ENCODE data around the gene RPL13. TPM values are rescaled to one million over a fixed set of nuclear protein-coding genes. Genes with fewer than 3 reads are reported as not detected.

Gene RPL13
- total and polyA plus RNA-seq, 2 of the 13 experiments (the other 11 are each of a cell fraction or from before 2014, with no cell fraction given): 2,988 to 4,411 TPM

DNA sequence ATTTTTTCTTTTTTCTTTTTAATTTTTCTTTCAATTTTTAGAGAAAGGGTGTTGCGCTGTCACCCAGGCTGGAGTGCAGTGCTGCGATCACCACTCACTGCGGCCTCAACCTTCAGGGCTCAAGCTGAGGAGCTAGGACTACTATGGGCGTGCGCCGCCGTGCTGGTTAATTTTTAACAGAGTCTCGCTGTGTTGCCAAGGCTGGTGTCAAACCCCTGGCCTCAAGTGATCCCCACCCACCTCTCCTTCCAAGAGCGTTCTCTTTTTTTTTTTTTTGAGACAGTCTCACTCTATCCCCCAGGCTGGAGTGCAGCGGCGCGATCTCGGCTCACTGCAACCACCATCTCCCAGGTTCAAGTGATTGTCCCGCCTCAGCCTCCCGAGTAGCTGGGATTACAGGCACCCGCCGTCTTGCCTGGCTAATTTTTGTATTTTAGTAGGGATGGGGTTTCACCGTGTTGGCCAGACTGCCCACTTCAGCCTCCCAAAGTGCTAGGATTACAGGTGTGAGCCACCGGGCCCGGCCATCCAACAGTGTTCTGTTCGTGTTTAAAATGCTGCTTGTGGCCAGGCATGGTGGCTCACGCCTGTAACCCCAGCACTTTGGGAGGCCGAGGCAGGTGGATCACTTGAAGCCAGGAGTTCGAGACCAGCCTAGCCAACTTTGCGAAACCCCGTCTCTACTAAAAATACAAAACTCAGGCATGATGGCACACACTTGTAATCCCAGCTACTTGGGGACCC, 14.5 kb upstream of the RPL13 start (continued):
- TF ChIP-seq ZBTB40 (IDR thresholded peaks at IDR 0.05): no peak
- TF ChIP-seq ZBTB40 (CRISPR knock-in tag; IDR thresholded peaks at IDR 0.05): no peak
- peak; percentile 51 for TF ChIP-seq PTBP1 (IDR thresholded peaks at IDR 0.05; ENCODE audit: low read depth, low read length, poor library complexity, severe bottlenecking)
- no peak for TF ChIP-seq BRD4 (CRISPR knock-in tag; IDR thresholded peaks at IDR 0.05)
- TF ChIP-seq TBX2 (CRISPR knock-in tag; IDR thresholded peaks at IDR 0.05; ENCODE audit: borderline replicate concordance): peak; percentile 86
- TF ChIP-seq ZNF431 (CRISPR knock-in tag; IDR thresholded peaks at IDR 0.05; ENCODE audit: borderline replicate concordance, low read depth): no peak
- TF ChIP-seq ZNF605 (CRISPR knock-in tag; IDR thresholded peaks at IDR 0.05): no peak
- no peak for TF ChIP-seq ARNT (IDR thresholded peaks at IDR 0.05)
- no peak for TF ChIP-seq ZFP1 (CRISPR knock-in tag; IDR thresholded peaks at IDR 0.05)
- peak; percentile 36; the same call in 1 of the 2 replicates for TF ChIP-seq MED1 (CRISPR knock-in tag; IDR thresholded peaks at IDR 0.05)
- TF ChIP-seq ZNF136 (CRISPR knock-in tag; IDR thresholded peaks at IDR 0.05; ENCODE audit: low read depth): no peak
- no peak for TF ChIP-seq ATM (IDR thresholded peaks at IDR 0.05; ENCODE audit: borderline replicate concordance)
- TF ChIP-seq TOPORS (CRISPR knock-in tag; IDR thresholded peaks at IDR 0.05): no peak
- TF ChIP-seq ZMYM3 (CRISPR knock-in tag; IDR thresholded peaks at IDR 0.05): 0 out of 2 replicates have a peak, but pooled peaks have one; percentile 35
- TF ChIP-seq POLR2A (IDR thresholded peaks at IDR 0.05; ENCODE audit: insufficient read depth in 1 of 2, low read depth in 2 of 2, low read length in 2 of 2): peak; percentile 36 to 59; a peak in 3 of 4 replicates
- peak; percentile 62; the same call in 1 of the 2 replicates for TF ChIP-seq ZNF460 (CRISPR knock-in tag; IDR thresholded peaks at IDR 0.05; ENCODE audit: borderline replicate concordance)
- TF ChIP-seq, protein P1, sequence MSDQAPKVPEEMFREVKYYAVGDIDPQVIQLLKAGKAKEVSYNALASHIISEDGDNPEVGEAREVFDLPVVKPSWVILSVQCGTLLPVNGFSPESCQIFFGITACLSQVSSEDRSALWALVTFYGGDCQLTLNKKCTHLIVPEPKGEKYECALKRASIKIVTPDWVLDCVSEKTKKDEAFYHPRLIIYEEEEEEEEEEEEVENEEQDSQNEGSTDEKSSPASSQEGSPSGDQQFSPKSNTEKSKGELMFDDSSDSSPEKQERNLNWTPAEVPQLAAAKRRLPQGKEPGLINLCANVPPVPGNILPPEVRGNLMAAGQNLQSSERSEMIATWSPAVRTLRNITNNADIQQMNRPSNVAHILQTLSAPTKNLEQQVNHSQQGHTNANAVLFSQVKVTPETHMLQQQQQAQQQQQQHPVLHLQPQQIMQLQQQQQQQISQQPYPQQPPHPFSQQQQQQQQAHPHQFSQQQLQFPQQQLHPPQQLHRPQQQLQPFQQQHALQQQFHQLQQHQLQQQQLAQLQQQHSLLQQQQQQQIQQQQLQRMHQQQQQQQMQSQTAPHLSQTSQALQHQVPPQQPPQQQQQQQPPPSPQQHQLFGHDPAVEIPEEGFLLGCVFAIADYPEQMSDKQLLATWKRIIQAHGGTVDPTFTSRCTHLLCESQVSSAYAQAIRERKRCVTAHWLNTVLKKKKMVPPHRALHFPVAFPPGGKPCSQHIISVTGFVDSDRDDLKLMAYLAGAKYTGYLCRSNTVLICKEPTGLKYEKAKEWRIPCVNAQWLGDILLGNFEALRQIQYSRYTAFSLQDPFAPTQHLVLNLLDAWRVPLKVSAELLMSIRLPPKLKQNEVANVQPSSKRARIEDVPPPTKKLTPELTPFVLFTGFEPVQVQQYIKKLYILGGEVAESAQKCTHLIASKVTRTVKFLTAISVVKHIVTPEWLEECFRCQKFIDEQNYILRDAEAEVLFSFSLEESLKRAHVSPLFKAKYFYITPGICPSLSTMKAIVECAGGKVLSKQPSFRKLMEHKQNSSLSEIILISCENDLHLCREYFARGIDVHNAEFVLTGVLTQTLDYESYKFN (CRISPR knock-in tag; conservative IDR thresholded peaks at IDR 0.05): peak; percentile 68; the same call in 1 of the 2 replicates
